Calu3 (cell line): ENCODE measurements around the gene ZBTB20. TPM values are rescaled to one million over a fixed set of nuclear protein-coding genes. Genes with fewer than 3 reads are reported as not detected.

Experiments used
- BruUV-seq: library from RNA; stranded (reverse); fragments of 400-500 nt; replicated peaks from 2 replicates; lab custom pipeline; 2021; lab: Mats Ljungman, UMichigan
- CTCF ChIA-PET: fragments of 300-600 bp; sonication (Branson Sonifier 250); formaldehyde crosslinking; loops from one replicate; lab custom pipeline; 2022; ENCODE audit warnings: antibody characterized with exemption; lab: Charles Lee
- DNase-seq: peaks from one replicate; pipeline ENCODE4 v3.0.0; 2022
- H3K27ac Mint-ChIP-seq: one replicate; pipeline ENCODE4 v1.8.0; 2022; ENCODE audit warnings: mixed read lengths; ENCODE audit not compliant: unreplicated experiment
- H3K27me3 Mint-ChIP-seq: one replicate; pipeline ENCODE4 v1.8.0; 2022; ENCODE audit warnings: mixed read lengths; ENCODE audit not compliant: unreplicated experiment
- H3K36me3 Mint-ChIP-seq: one replicate; pipeline ENCODE4 v1.8.0; 2022; ENCODE audit warnings: mild to moderate bottlenecking, moderate library complexity, mixed read lengths; ENCODE audit not compliant: insufficient read depth, unreplicated experiment
- H3K4me1 Mint-ChIP-seq: one replicate; pipeline ENCODE4 v1.8.0; 2022; ENCODE audit warnings: mild to moderate bottlenecking, low read depth, mixed read lengths; ENCODE audit not compliant: unreplicated experiment
- H3K4me3 Mint-ChIP-seq: one replicate; pipeline ENCODE4 v1.8.0; 2022; ENCODE audit warnings: mild to moderate bottlenecking, low read depth, moderate library complexity, mixed read lengths; ENCODE audit not compliant: unreplicated experiment
- H3K9me3 Mint-ChIP-seq: one replicate; pipeline ENCODE4 v1.8.0; 2022; ENCODE audit warnings: low read depth, mixed read lengths; ENCODE audit not compliant: unreplicated experiment
- intact Hi-C: fragments of 100-400 bp; cut with micrococcal nuclease; formaldehyde crosslinking; loops from one replicate; pipeline ENCODE4 v1.10.0; 2022; ENCODE audit not compliant: unreplicated experiment
- total RNA-seq: library from RNA; stranded (reverse); gene quantifications from 2 replicates; pipeline ENCODE4 v1.2.3, GENCODE V29; 2022
- TF ChIP-seq, protein P1 (sequence below): fragments of 200-600 bp; IDR thresholded peaks from one replicate; pipeline ENCODE4 v1.8.0; 2022; ENCODE audit warnings: antibody characterized with exemption; ENCODE audit not compliant: unreplicated experiment

ZBTB20 gene
- total RNA-seq, 1 experiment from 2014 or later = 24.1 TPM

DNA sequence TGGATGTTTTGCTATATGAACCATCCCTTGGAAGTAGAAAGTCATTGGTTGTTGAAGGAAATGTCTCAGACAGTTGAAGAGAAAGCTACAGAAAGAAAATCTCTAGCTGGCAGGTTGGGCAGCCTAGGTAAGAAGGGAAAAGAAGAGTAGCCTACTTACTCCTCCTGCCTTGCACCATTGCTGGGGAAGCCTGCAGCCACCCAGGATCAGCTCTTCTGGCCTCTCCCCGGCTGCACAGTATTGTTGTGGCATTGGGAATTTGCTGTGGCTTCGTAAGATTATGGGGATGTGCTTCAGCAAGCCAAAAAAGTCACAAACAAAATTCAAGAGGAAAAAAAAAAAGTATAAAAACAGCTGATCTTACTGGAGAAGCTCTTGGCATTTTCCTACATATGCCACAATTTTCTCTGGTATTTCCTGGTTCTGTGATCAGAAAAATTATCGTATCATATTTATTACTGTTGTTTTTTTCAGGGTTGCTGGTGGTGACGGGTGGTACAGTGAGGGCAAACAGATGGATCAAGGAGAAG lies 699.1 kb downstream of the ZBTB20 start:
- TF ChIP-seq, protein P1, sequence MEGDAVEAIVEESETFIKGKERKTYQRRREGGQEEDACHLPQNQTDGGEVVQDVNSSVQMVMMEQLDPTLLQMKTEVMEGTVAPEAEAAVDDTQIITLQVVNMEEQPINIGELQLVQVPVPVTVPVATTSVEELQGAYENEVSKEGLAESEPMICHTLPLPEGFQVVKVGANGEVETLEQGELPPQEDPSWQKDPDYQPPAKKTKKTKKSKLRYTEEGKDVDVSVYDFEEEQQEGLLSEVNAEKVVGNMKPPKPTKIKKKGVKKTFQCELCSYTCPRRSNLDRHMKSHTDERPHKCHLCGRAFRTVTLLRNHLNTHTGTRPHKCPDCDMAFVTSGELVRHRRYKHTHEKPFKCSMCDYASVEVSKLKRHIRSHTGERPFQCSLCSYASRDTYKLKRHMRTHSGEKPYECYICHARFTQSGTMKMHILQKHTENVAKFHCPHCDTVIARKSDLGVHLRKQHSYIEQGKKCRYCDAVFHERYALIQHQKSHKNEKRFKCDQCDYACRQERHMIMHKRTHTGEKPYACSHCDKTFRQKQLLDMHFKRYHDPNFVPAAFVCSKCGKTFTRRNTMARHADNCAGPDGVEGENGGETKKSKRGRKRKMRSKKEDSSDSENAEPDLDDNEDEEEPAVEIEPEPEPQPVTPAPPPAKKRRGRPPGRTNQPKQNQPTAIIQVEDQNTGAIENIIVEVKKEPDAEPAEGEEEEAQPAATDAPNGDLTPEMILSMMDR = no peak
- no peak for DNase-seq
- Mint-ChIP-seq H3K9me3 (no peaks in the 10 kb centered on the region), H3K36me3 (peaks cover 8% of the 10 kb centered on the region), H3K4me1 (peaks cover 14% of the 10 kb centered on the region), H3K27me3 (no peaks in the 10 kb centered on the region), H3K27ac (no peak overlapping the region), H3K4me3 (no peak overlapping the region)
- CTCF ChIA-PET = interaction anchor here (1.0 kb wide), 1 partner anchor 29 kb away, joined by 3 read pairs; no protein-coding TSS in a partner anchor
- no TSS peak for BruUV-seq
- intact Hi-C loops = no loop called here

- Mint-ChIP-seq H3K36me3 (peaks cover 8% of the 10 kb centered on the region), H3K27me3 (no peaks in the 10 kb centered on the region), H3K4me3 (no peak overlapping the region), H3K27ac (no peak overlapping the region), H3K9me3 (no peaks in the 10 kb centered on the region), H3K4me1 (peaks cover 18% of the 10 kb centered on the region)
- intact Hi-C loops = no loop called here
- no TSS peak for BruUV-seq
- CTCF ChIA-PET = no interaction called here
- TF ChIP-seq, protein P1 = no peak
- DNase-seq = no peak
These were observed 699.5 kb downstream of the ZBTB20 start for GRCh38 chr3:114447545-114447944.

- Mint-ChIP-seq H3K9me3 (no peaks in the 10 kb centered on the region), H3K4me3 (no peak overlapping the region), H3K4me1 (peaks cover 15% of the 10 kb centered on the region), H3K36me3 (peaks cover 8% of the 10 kb centered on the region), H3K27ac (no peak overlapping the region), H3K27me3 (no peaks in the 10 kb centered on the region)
- no peak for DNase-seq
- no TSS peak for BruUV-seq
- TF ChIP-seq, protein P1 = no peak
- CTCF ChIA-PET = no interaction called here
- intact Hi-C loops = no loop called here
These were observed 700.5 kb downstream of the ZBTB20 start for GRCh38 chr3:114446600-114446999.

- no peaks in the 10 kb centered on the region for H3K9me3 Mint-ChIP-seq
- no peak overlapping the region for H3K27ac Mint-ChIP-seq
- no peak overlapping the region for H3K4me3 Mint-ChIP-seq
- BruUV-seq = no TSS peak
- DNase-seq = no peak
- TF ChIP-seq, protein P1 = no peak
- peaks cover 8% of the 10 kb centered on the region for H3K36me3 Mint-ChIP-seq
- intact Hi-C loops = no loop called here
- peaks cover 8% of the 10 kb centered on the region for H3K4me1 Mint-ChIP-seq
- CTCF ChIA-PET = no interaction called here
- no peaks in the 10 kb centered on the region for H3K27me3 Mint-ChIP-seq
These were observed 701.9 kb downstream of the ZBTB20 start for GRCh38 chr3:114445233-114445632.
